Stimulated activated CD4-positive, alpha-beta T cell treated with anti-CD3 and anti-CD28 coated beads, Interleukin-15, amount 100 ng/mL, for 24 hours (primary cell): Measurements from ENCODE around the gene ARHGAP24.

ENCODE experiments used
- DNase-seq: peaks from one replicate; pipeline ENCODE4 v3.0.0-alpha.2; 2020

Gene ARHGAP24

GRCh38 chr4:85708468-85708867, 233.5 kb downstream of the ARHGAP24 start:
- no peak for DNase-seq

- DNase-seq = no peak
Measured at GRCh38 chr4:85713005-85713404, 238.1 kb downstream of the ARHGAP24 start.

GRCh38 chr4:85715991-85716737, 241.2 kb downstream of the ARHGAP24 start:
- DNase-seq = no peak

- no peak for DNase-seq
Measured at GRCh38 chr4:85717351-85717750, 242.4 kb downstream of the ARHGAP24 start.

- DNase-seq = no peak
Measured at GRCh38 chr4:85717847-85718246, 242.9 kb downstream of the ARHGAP24 start.

- DNase-seq = no peak
Measured at GRCh38 chr4:85720735-85721134, 245.8 kb downstream of the ARHGAP24 start.

- no peak for DNase-seq
Measured at GRCh38 chr4:85722401-85722800, 247.5 kb downstream of the ARHGAP24 start.

GRCh38 chr4:85722807-85723206, 247.9 kb downstream of the ARHGAP24 start:
- DNase-seq = no peak

- DNase-seq = no peak
Measured at GRCh38 chr4:85724791-85725563, 250.0 kb downstream of the ARHGAP24 start.

GRCh38 chr4:85725721-85726170, 250.8 kb downstream of the ARHGAP24 start:
- no peak for DNase-seq

GRCh38 chr4:85726555-85726954, 251.6 kb downstream of the ARHGAP24 start:
- no peak for DNase-seq

GRCh38 chr4:85728464-85728863, 253.5 kb downstream of the ARHGAP24 start:
- no peak for DNase-seq

- no peak for DNase-seq
Measured at GRCh38 chr4:85732124-85732523, 257.2 kb downstream of the ARHGAP24 start.

GRCh38 chr4:85733798-85734197, 258.8 kb downstream of the ARHGAP24 start:
- DNase-seq = no peak

GRCh38 chr4:85734424-85734831, 259.5 kb downstream of the ARHGAP24 start:
- no peak for DNase-seq

- no peak for DNase-seq
Measured at GRCh38 chr4:85736571-85736970, 261.6 kb downstream of the ARHGAP24 start.

GRCh38 chr4:85737254-85737653, 262.3 kb downstream of the ARHGAP24 start:
- DNase-seq = no peak

- no peak for DNase-seq
Measured at GRCh38 chr4:85738721-85739120, 263.8 kb downstream of the ARHGAP24 start.

- DNase-seq = no peak
Measured at GRCh38 chr4:85740431-85740861, 265.5 kb downstream of the ARHGAP24 start.

- no peak for DNase-seq
Measured at GRCh38 chr4:85741381-85741780, 266.4 kb downstream of the ARHGAP24 start.

- no peak for DNase-seq
Measured at GRCh38 chr4:85741921-85742591, 267.1 kb downstream of the ARHGAP24 start.

GRCh38 chr4:85744950-85745349, 270.0 kb downstream of the ARHGAP24 start:
- no peak for DNase-seq

- no peak for DNase-seq
Measured at GRCh38 chr4:85745939-85746338, 271.0 kb downstream of the ARHGAP24 start.
